H1 (cell line): Measurements from ENCODE around the gene EPHB1. TPM values are rescaled to one million over a fixed set of nuclear protein-coding genes. Genes with fewer than 3 reads are reported as not detected.

Experiments
- CTCF ChIA-PET: fragments of 300-600 bp; sonication (Branson Sonifier 250); formaldehyde crosslinking; loops from one replicate; lab custom pipeline; 2021; ENCODE audit not compliant: partially characterized antibody; lab: Charles Lee
- POLR2A ChIA-PET: fragments of 300-600 bp; sonication (Branson Sonifier 250); formaldehyde crosslinking; loops from one replicate; lab custom pipeline; 2021; ENCODE audit warnings: inconsistent platforms; ENCODE audit not compliant: partially characterized antibody; lab: Charles Lee
- DNase-seq, 2 experiments: peaks; one replicate each; pipeline versions ENCODE4 v3.0.0 to v3.0.0-alpha.2; 2010 to 2022; ENCODE audit warnings: low spot score in 2 of 2, low read depth in 1 of 2, mixed read lengths in 1 of 2
- FAIRE-seq: peaks from 2 replicates; lab custom pipeline; 2011; peaks lifted over from hg19 to GRCh38; lab: Jason Lieb, UNC
- H2AFZ ChIP-seq: 2 replicates; pipeline ENCODE4 v1.8.1; 2012; ENCODE audit warnings: low read length, inconsistent platforms
- H2AK5ac ChIP-seq: 2 replicates; pipeline ENCODE4 v1.6.1; 2013; ENCODE audit warnings: low read depth, low read length
- H2BK120ac ChIP-seq: replicated peaks from 2 replicates; pipeline ENCODE3; 2013; ENCODE audit warnings: low read depth, low read length, inconsistent platforms
- H2BK12ac ChIP-seq: 2 replicates; pipeline ENCODE4 v1.6.1; 2013; ENCODE audit warnings: low read depth, low read length
- H2BK15ac ChIP-seq: 2 replicates; pipeline ENCODE4 v1.6.1; 2013; ENCODE audit warnings: low read length
- H2BK20ac ChIP-seq: 2 replicates; pipeline ENCODE4 v1.6.1; 2013; ENCODE audit warnings: low read length
- H2BK5ac ChIP-seq: 2 replicates; pipeline ENCODE4 v1.6.1; 2013; ENCODE audit warnings: low read depth, low read length
- H3K14ac ChIP-seq: 2 replicates; pipeline ENCODE4 v1.6.1; 2013; ENCODE audit warnings: inconsistent platforms; ENCODE audit not compliant: insufficient read length
- H3K18ac ChIP-seq: 2 replicates; pipeline ENCODE4 v1.6.1; 2013; ENCODE audit warnings: low read length; ENCODE audit errors: extremely low read depth
- H3K23ac ChIP-seq: 2 replicates; pipeline ENCODE4 v1.6.1; 2013; ENCODE audit warnings: inconsistent platforms; ENCODE audit not compliant: insufficient read length
- H3K23me2 ChIP-seq: 2 replicates; pipeline ENCODE4 v1.6.1; 2013; ENCODE audit warnings: low read depth, low read length
- H3K27ac ChIP-seq: 2 replicates; pipeline ENCODE4 v1.6.1; 2011; ENCODE audit warnings: low read depth, low read length, inconsistent platforms
- H3K27me3 ChIP-seq, 4 experiments: replicated peaks in 1 of 4; 1 replicate in 1 of 4; 2 replicates in 3 of 4; pipeline versions ENCODE4 v1.6.1 to v1.8.1; 2011 to 2013; ENCODE audit warnings: low read length in 3 of 4, mild to moderate bottlenecking in 3 of 4, inconsistent platforms in 2 of 4, mixed read lengths in 2 of 4, moderate library complexity in 1 of 4; ENCODE audit not compliant: control insufficient read depth in 3 of 4, insufficient read depth in 3 of 4; ENCODE audit errors: extremely low read depth in 1 of 4
- H3K36me3 ChIP-seq, 4 experiments: 2 replicates each; pipeline versions ENCODE4 v1.6.1 to v1.8.1; 2011 to 2013; ENCODE audit warnings: mild to moderate bottlenecking in 4 of 4, low read length in 3 of 4, moderate library complexity in 2 of 4, control low read depth in 1 of 4, inconsistent platforms in 1 of 4; ENCODE audit not compliant: insufficient read depth in 4 of 4, control insufficient read depth in 2 of 4
- H3K4ac ChIP-seq: replicated peaks from 2 replicates; pipeline ENCODE3; 2013; ENCODE audit warnings: low read length, low read depth, mixed read lengths, inconsistent platforms; ENCODE audit not compliant: insufficient read length
- H3K4me1 ChIP-seq, 4 experiments: replicated peaks in 1 of 4; 1 replicate in 1 of 4; 2 replicates in 3 of 4; pipeline versions ENCODE4 v1.6.1 to v1.8.1; 2011 to 2013; ENCODE audit warnings: low read length in 3 of 4, inconsistent platforms in 2 of 4, mixed read lengths in 1 of 4; ENCODE audit not compliant: insufficient read depth in 4 of 4, control insufficient read depth in 3 of 4
- H3K4me2 ChIP-seq, 2 experiments: 2 replicates each; pipeline versions ENCODE4 v1.6.1 to v1.8.1; 2011 to 2013; ENCODE audit warnings: low read depth in 2 of 2, low read length in 2 of 2, control low read depth in 1 of 2, inconsistent platforms in 1 of 2, mild to moderate bottlenecking in 1 of 2; ENCODE audit not compliant: insufficient read depth in 1 of 2
- H3K4me3 ChIP-seq, 4 experiments: fragments of 200-600, 300-600 bp in 1 of 4; sonication (generic), shearing (Covaris generic), sonication (Bioruptor Twin) in 1 of 4; 2 replicates each; pipeline versions ENCODE4 v1.5.1 to v1.8.1; 2011 to 2016; ENCODE audit warnings: low read length in 4 of 4, low read depth in 3 of 4, control low read depth in 2 of 4, inconsistent platforms in 2 of 4, mild to moderate bottlenecking in 2 of 4, mixed read lengths in 1 of 4, moderate library complexity in 1 of 4; ENCODE audit not compliant: insufficient read depth in 2 of 4; ENCODE audit errors: extremely low read depth in 1 of 4
- H3K56ac ChIP-seq: replicated peaks from 2 replicates; pipeline ENCODE3; 2013; ENCODE audit warnings: low read depth, mild to moderate bottlenecking, mixed read lengths, low read length, inconsistent platforms; ENCODE audit not compliant: insufficient read length
- H3K79me1 ChIP-seq: 2 replicates; pipeline ENCODE4 v1.6.1; 2013; ENCODE audit warnings: low read depth, low read length, control low read depth
- H3K79me2 ChIP-seq, 2 experiments: 2 replicates each; pipeline versions ENCODE4 v1.6.1 to v1.8.1; 2012 to 2013; ENCODE audit warnings: low read length in 2 of 2, mild to moderate bottlenecking in 2 of 2, inconsistent platforms in 1 of 2; ENCODE audit not compliant: insufficient read depth in 2 of 2, control insufficient read depth in 1 of 2
- H3K9ac ChIP-seq, 4 experiments: replicated peaks in 1 of 4; 1 replicate in 1 of 4; 2 replicates in 3 of 4; pipeline versions ENCODE4 v1.6.1 to v1.8.1; 2011 to 2013; ENCODE audit warnings: low read depth in 3 of 4, low read length in 3 of 4, control low read depth in 2 of 4, mild to moderate bottlenecking in 2 of 4, moderate library complexity in 2 of 4, inconsistent platforms in 1 of 4; ENCODE audit errors: extremely low read depth in 1 of 4
- H3K9me3 ChIP-seq, 2 experiments: 2 replicates each; pipeline versions ENCODE4 v1.6.1 to v1.8.1; 2012 to 2013; ENCODE audit warnings: mild to moderate bottlenecking in 2 of 2, moderate library complexity in 2 of 2, control low read depth in 1 of 2, inconsistent platforms in 1 of 2, low read depth in 1 of 2, low read length in 1 of 2, mixed read lengths in 1 of 2; ENCODE audit not compliant: insufficient read depth in 2 of 2
- H4K20me1 ChIP-seq, 2 experiments: replicated peaks in 1 of 2; 2 replicates each; pipeline versions ENCODE3 to v1.8.1; 2011 to 2013; ENCODE audit warnings: inconsistent platforms in 2 of 2, low read length in 2 of 2, mild to moderate bottlenecking in 1 of 2; ENCODE audit not compliant: insufficient read depth in 2 of 2, control insufficient read depth in 1 of 2
- H4K5ac ChIP-seq: 2 replicates; pipeline ENCODE4 v1.6.1; 2013; ENCODE audit warnings: low read length, low read depth, mixed read lengths, inconsistent platforms; ENCODE audit not compliant: insufficient read length
- H4K8ac ChIP-seq: 2 replicates; pipeline ENCODE4 v1.8.0; 2013; ENCODE audit warnings: mild to moderate bottlenecking, moderate library complexity, low read length, inconsistent platforms; ENCODE audit not compliant: insufficient read depth; ENCODE audit errors: extremely low read depth
- H4K91ac ChIP-seq: replicated peaks from 2 replicates; pipeline ENCODE3; 2013; ENCODE audit warnings: low read length, mixed read lengths, inconsistent platforms; ENCODE audit not compliant: insufficient read length
- HDAC6 ChIP-seq: IDR thresholded peaks from one replicate; pipeline ENCODE4 v1.7.1; 2012; ENCODE audit warnings: low read depth, mild to moderate bottlenecking, inconsistent platforms, low read length, moderate library complexity
- RAD21 ChIP-seq, 2 experiments: IDR thresholded peaks in 1 of 2; conservative IDR thresholded peaks in 1 of 2; 2 replicates each; pipeline ENCODE4 v1.6.1; 2011; ENCODE audit warnings: low read depth in 2 of 2, low read length in 2 of 2, improper control_type of control experiment in 1 of 2, inconsistent platforms in 1 of 2, mild to moderate bottlenecking in 1 of 2, moderate library complexity in 1 of 2
- RNF2 ChIP-seq: fragments of 200-900, 300-1000 bp; sonication (generic); IDR thresholded peaks from 2 replicates; pipeline ENCODE4 v1.7.1; 2016; ENCODE audit warnings: borderline replicate concordance, low read depth, mild to moderate bottlenecking, antibody characterized with exemption, low read length; ENCODE audit not compliant: poor library complexity, severe bottlenecking; ENCODE audit errors: missing control alignments
- WGBS, 2 experiments: shearing (Covaris generic) in 1 of 2; methylation state at CpG; one replicate each; pipeline versions ENCODE4 v1.1.6 to v1.1.7; 2013 to 2015; ENCODE audit warnings: low lambda C conversion rate in 2 of 2, mixed read lengths in 2 of 2, inconsistent platforms in 1 of 2, low coverage in 1 of 2, missing lambda C conversion rate in 1 of 2; ENCODE audit not compliant: insufficient replicate concordance in 2 of 2, insufficient coverage in 1 of 2, insufficient read length in 1 of 2; ENCODE audit errors: extremely low coverage in 1 of 2, missing lambda C conversion rate in 1 of 2; 5-methylcytosine and 5-hydroxymethylcytosine counted together
- polyA plus RNA-seq, 7 experiments: library from polyadenylated mRNA; depleted of rRNA in 3 of 7; stranded (reverse) in 5 of 7; unstranded in 2 of 7; fragments of >200 nt in 5 of 7; fragments of 200-250 nt in 2 of 7; gene quantifications; 1 replicate in 5 of 7; 2 replicates in 1 of 7; 4 replicates in 1 of 7; pipeline versions ENCODE4 v1.2.1 to v1.2.3, GENCODE V29; 2011 to 2013; ENCODE audit warnings: missing spikeins in 2 of 7, mixed read lengths in 2 of 7
- total RNA-seq: library from RNA; stranded (reverse); fragmentation: NEBNext Ultra II Directional; extraction: Animal tissue kit (Norgen Biotek cat#: 25700); gene quantifications from 2 replicates; pipeline ENCODE4 v1.2.1, GENCODE V29; 2021
- TF ChIP-seq, protein P1 (sequence below), 3 experiments: IDR thresholded peaks; 1 replicate in 2 of 3; 2 replicates in 1 of 3; pipeline versions ENCODE4 v1.5.1 to v1.6.1; 2011; ENCODE audit warnings: low read length in 3 of 3, mild to moderate bottlenecking in 3 of 3, inconsistent platforms in 2 of 3, low read depth in 1 of 3, moderate library complexity in 1 of 3; ENCODE audit not compliant: insufficient read depth in 1 of 3; ENCODE audit errors: control extremely low read depth in 1 of 3

The EPHB1 gene
- total and polyA plus RNA-seq, 2 of the 8 experiments (the other 6 are each of a cell fraction or from before 2014, with no cell fraction given), result 3.5 to 5.9 TPM

DNA sequence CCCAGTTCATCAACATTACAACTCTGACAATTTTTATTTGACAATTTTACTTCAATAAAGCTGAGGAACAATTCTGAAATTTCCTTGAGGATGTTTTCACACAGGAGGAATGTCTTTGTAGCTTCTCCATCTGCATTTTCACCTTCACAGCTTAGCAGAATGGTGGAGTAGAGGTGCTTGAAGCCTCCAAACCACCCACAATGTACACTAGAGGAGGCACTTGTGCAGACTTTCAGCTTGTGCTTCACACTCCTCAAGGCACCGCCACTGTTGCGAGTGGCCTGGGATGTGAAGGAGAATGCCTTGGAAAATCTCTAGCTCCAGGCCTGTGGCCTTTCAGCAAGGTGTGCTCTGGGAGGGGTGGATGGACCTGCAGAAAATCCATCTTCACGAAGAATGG is 181.9 kb downstream of the EPHB1 start:
- no peak overlapping the region for H2BK20ac ChIP-seq
- no peak overlapping the region for H3K9ac ChIP-seq
- no peak overlapping the region for H3K23ac ChIP-seq
- ChIA-PET POLR2A (no interaction called here), CTCF (interaction anchor here (0.6 to 2.6 kb wide), 8 partner anchors 9 to 733 kb away, joined by 3 to 11 read pairs (median 4); no protein-coding TSS in a partner anchor)
- WGBS, 2 experiments, result 93% methylated on average over 3 of the region's 3 CpGs; no CpG with 5 or more reads in 1 of the 2 experiments
- H3K36me3 ChIP-seq, result no peaks in the 10 kb centered on the region; a peak in 1 of 8 replicates
- no peak overlapping the region for H4K8ac ChIP-seq
- FAIRE-seq (no peak), DNase-seq (no peak)
- no peak overlapping the region for H2BK15ac ChIP-seq
- H3K56ac ChIP-seq, result no peak overlapping the region
- H3K9me3 ChIP-seq, result no peaks in the 10 kb centered on the region
- no peak overlapping the region for H4K5ac ChIP-seq
- no peaks in the 10 kb centered on the region for H3K4me1 ChIP-seq
- no peak overlapping the region for H2BK5ac ChIP-seq
- H3K4me2 ChIP-seq, result no peak overlapping the region
- no peak overlapping the region for H3K18ac ChIP-seq
- no peak overlapping the region for H3K4ac ChIP-seq
- no peak overlapping the region for H2BK12ac ChIP-seq
- H3K79me1 ChIP-seq, result no peaks in the 10 kb centered on the region; the same call in 1 of the 2 replicates
- H3K23me2 ChIP-seq, result no peaks in the 10 kb centered on the region; the same call in 1 of the 2 replicates
- no peak overlapping the region for H2AK5ac ChIP-seq
- H4K20me1 ChIP-seq, result no peaks in the 10 kb centered on the region
- no peak overlapping the region for H3K14ac ChIP-seq
- no peak for TF ChIP-seq RNF2
- peak; percentile 25 to 44; a peak in 3 of 4 replicates for TF ChIP-seq RAD21 (IDR thresholded peaks at IDR 0.05 in 1 of 2, conservative IDR thresholded peaks at IDR 0.05 in 1 of 2; ENCODE audit: low read depth in 2 of 2, low read length in 2 of 2)
- TF ChIP-seq, protein P1, sequence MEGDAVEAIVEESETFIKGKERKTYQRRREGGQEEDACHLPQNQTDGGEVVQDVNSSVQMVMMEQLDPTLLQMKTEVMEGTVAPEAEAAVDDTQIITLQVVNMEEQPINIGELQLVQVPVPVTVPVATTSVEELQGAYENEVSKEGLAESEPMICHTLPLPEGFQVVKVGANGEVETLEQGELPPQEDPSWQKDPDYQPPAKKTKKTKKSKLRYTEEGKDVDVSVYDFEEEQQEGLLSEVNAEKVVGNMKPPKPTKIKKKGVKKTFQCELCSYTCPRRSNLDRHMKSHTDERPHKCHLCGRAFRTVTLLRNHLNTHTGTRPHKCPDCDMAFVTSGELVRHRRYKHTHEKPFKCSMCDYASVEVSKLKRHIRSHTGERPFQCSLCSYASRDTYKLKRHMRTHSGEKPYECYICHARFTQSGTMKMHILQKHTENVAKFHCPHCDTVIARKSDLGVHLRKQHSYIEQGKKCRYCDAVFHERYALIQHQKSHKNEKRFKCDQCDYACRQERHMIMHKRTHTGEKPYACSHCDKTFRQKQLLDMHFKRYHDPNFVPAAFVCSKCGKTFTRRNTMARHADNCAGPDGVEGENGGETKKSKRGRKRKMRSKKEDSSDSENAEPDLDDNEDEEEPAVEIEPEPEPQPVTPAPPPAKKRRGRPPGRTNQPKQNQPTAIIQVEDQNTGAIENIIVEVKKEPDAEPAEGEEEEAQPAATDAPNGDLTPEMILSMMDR (IDR thresholded peaks at IDR 0.05; ENCODE audit: control extremely low read depth in 1 of 3, insufficient read depth in 1 of 3, low read depth in 1 of 3, low read length in 3 of 3), result peak in 2 of 3 experiments; percentile 3 to 14; a peak in 1 of 4 replicates
- TF ChIP-seq HDAC6, result no peak
- no peaks in the 10 kb centered on the region for H3K27me3 ChIP-seq
- no peak overlapping the region for H3K27ac ChIP-seq
- no peak overlapping the region for H3K4me3 ChIP-seq
- H2AFZ ChIP-seq, result no peak overlapping the region
- no peaks in the 10 kb centered on the region for H3K79me2 ChIP-seq
- H2BK120ac ChIP-seq, result no peak overlapping the region
- no peak overlapping the region for H4K91ac ChIP-seq
